Skeletal muscle satellite cell (primary cell): ENCODE results near the gene CMSS1.

Experiments used
- H3K27me3 ChIP-seq: 2 replicates; pipeline ENCODE4 v1.7.0; 2013; ENCODE audit warnings: low read length; ENCODE audit not compliant: control insufficient read depth, insufficient read depth
- H3K36me3 ChIP-seq: 2 replicates; pipeline ENCODE4 v1.7.0; 2013; ENCODE audit warnings: mild to moderate bottlenecking, control low read depth, low read length; ENCODE audit not compliant: insufficient read depth
- H3K4me1 ChIP-seq: 2 replicates; pipeline ENCODE4 v1.7.0; 2013; ENCODE audit warnings: low read length; ENCODE audit not compliant: control insufficient read depth, insufficient read depth
- H3K4me2 ChIP-seq: 2 replicates; pipeline ENCODE4 v1.7.0; 2013; ENCODE audit warnings: mild to moderate bottlenecking, low read length
- H3K4me3 ChIP-seq: 2 replicates; pipeline ENCODE4 v1.7.0; 2013; ENCODE audit warnings: low read length
- H3K9ac ChIP-seq: 2 replicates; pipeline ENCODE4 v1.7.0; 2013; ENCODE audit warnings: mild to moderate bottlenecking, low read depth, low read length, moderate library complexity
- H3K9me3 ChIP-seq: replicated peaks from 2 replicates; pipeline ENCODE4 v1.7.0; 2013; ENCODE audit warnings: mild to moderate bottlenecking, control low read depth, low read length

Gene CMSS1

GRCh38 chr3:100027321-100027720 is 209.7 kb downstream of the CMSS1 start:
- Histone ChIP-seq H3K4me1 (peaks cover 14% of the 10 kb centered on the region), H3K4me2 (no peak overlapping the region), H3K9ac (no peak overlapping the region), H3K27me3 (no peaks in the 10 kb centered on the region), H3K36me3 (no peaks in the 10 kb centered on the region), H3K9me3 (no peaks in the 10 kb centered on the region), H3K4me3 (no peak overlapping the region)

- Histone ChIP-seq H3K4me1 (peaks cover 27% of the 10 kb centered on the region), H3K4me3 (no peak overlapping the region), H3K36me3 (no peaks in the 10 kb centered on the region), H3K9me3 (no peaks in the 10 kb centered on the region), H3K9ac (no peak overlapping the region), H3K4me2 (no peak overlapping the region), H3K27me3 (no peaks in the 10 kb centered on the region)
Observed at GRCh38 chr3:100029052-100029451, 211.4 kb downstream of the CMSS1 start.

GRCh38 chr3:100029689-100030088 is 212.0 kb downstream of the CMSS1 start:
- Histone ChIP-seq H3K9me3 (no peaks in the 10 kb centered on the region), H3K27me3 (no peaks in the 10 kb centered on the region), H3K4me1 (peaks cover 25% of the 10 kb centered on the region), H3K9ac (no peak overlapping the region), H3K36me3 (no peaks in the 10 kb centered on the region), H3K4me2 (no peak overlapping the region), H3K4me3 (no peak overlapping the region)

- no peaks in the 10 kb centered on the region for H3K36me3 ChIP-seq
- no peak overlapping the region for H3K4me2 ChIP-seq
- H3K4me1 ChIP-seq, result peaks cover 21% of the 10 kb centered on the region
- H3K9ac ChIP-seq, result no peak overlapping the region
- H3K4me3 ChIP-seq, result no peak overlapping the region
- no peaks in the 10 kb centered on the region for H3K9me3 ChIP-seq
- H3K27me3 ChIP-seq, result no peaks in the 10 kb centered on the region
Observed at GRCh38 chr3:100030346-100030745, 212.7 kb downstream of the CMSS1 start.

- H3K9me3 ChIP-seq, result no peaks in the 10 kb centered on the region
- H3K9ac ChIP-seq, result no peak overlapping the region
- H3K4me3 ChIP-seq, result no peak overlapping the region
- no peaks in the 10 kb centered on the region for H3K27me3 ChIP-seq
- H3K36me3 ChIP-seq, result no peaks in the 10 kb centered on the region
- H3K4me2 ChIP-seq, result no peak overlapping the region
- peaks cover 21% of the 10 kb centered on the region for H3K4me1 ChIP-seq
Observed at GRCh38 chr3:100030914-100031425, 213.3 kb downstream of the CMSS1 start.

- H3K27me3 ChIP-seq, result no peaks in the 10 kb centered on the region
- H3K9ac ChIP-seq, result peak overlapping the region; percentile 8
- H3K4me1 ChIP-seq, result peaks cover 21% of the 10 kb centered on the region
- peak overlapping the region; percentile 48 for H3K4me2 ChIP-seq
- H3K9me3 ChIP-seq, result no peaks in the 10 kb centered on the region
- H3K4me3 ChIP-seq, result no peak overlapping the region
- H3K36me3 ChIP-seq, result no peaks in the 10 kb centered on the region
Observed at GRCh38 chr3:100032243-100032642, 214.6 kb downstream of the CMSS1 start.

GRCh38 chr3:100033184-100033583 is 215.5 kb downstream of the CMSS1 start:
- H3K4me1 ChIP-seq, result peaks cover 21% of the 10 kb centered on the region
- H3K4me2 ChIP-seq, result peak overlapping the region; percentile 48
- H3K9me3 ChIP-seq, result no peaks in the 10 kb centered on the region
- no peaks in the 10 kb centered on the region for H3K36me3 ChIP-seq
- no peaks in the 10 kb centered on the region for H3K27me3 ChIP-seq
- no peak overlapping the region for H3K4me3 ChIP-seq
- H3K9ac ChIP-seq, result peak overlapping the region; percentile 34

- H3K4me3 ChIP-seq, result no peak overlapping the region
- H3K9ac ChIP-seq, result no peak overlapping the region
- H3K36me3 ChIP-seq, result no peaks in the 10 kb centered on the region
- no peaks in the 10 kb centered on the region for H3K27me3 ChIP-seq
- H3K4me1 ChIP-seq, result peaks cover 21% of the 10 kb centered on the region
- H3K4me2 ChIP-seq, result no peak overlapping the region
- no peaks in the 10 kb centered on the region for H3K9me3 ChIP-seq
Observed at GRCh38 chr3:100033903-100034471, 216.3 kb downstream of the CMSS1 start.

- Histone ChIP-seq H3K4me2 (no peak overlapping the region), H3K9ac (no peak overlapping the region), H3K9me3 (no peaks in the 10 kb centered on the region), H3K4me1 (peaks cover 35% of the 10 kb centered on the region), H3K4me3 (no peak overlapping the region), H3K27me3 (no peaks in the 10 kb centered on the region), H3K36me3 (no peaks in the 10 kb centered on the region)
Observed at GRCh38 chr3:100039075-100039474, 221.4 kb downstream of the CMSS1 start.

- Histone ChIP-seq H3K4me2 (peak overlapping the region; percentile 37), H3K4me1 (peaks cover 37% of the 10 kb centered on the region), H3K4me3 (peak overlapping the region; percentile 20), H3K9me3 (no peaks in the 10 kb centered on the region), H3K27me3 (no peaks in the 10 kb centered on the region), H3K9ac (peak overlapping the region; percentile 65), H3K36me3 (no peaks in the 10 kb centered on the region)
Observed at GRCh38 chr3:100040451-100041225, 223.0 kb downstream of the CMSS1 start.

- peak overlapping the region; percentile 70 for H3K4me2 ChIP-seq
- peak overlapping the region; percentile 34 for H3K4me3 ChIP-seq
- no peaks in the 10 kb centered on the region for H3K9me3 ChIP-seq
- H3K36me3 ChIP-seq, result no peaks in the 10 kb centered on the region
- H3K4me1 ChIP-seq, result peaks cover 43% of the 10 kb centered on the region
- no peaks in the 10 kb centered on the region for H3K27me3 ChIP-seq
- H3K9ac ChIP-seq, result peak overlapping the region; percentile 65
Observed at GRCh38 chr3:100041328-100041749, 223.7 kb downstream of the CMSS1 start.
